ENCODE measurements around the gene SPACA1.
A peak's percentile ranks its signal among the peaks of the same experiment; 100 is the strongest.

SPACA1 gene

DNA sequence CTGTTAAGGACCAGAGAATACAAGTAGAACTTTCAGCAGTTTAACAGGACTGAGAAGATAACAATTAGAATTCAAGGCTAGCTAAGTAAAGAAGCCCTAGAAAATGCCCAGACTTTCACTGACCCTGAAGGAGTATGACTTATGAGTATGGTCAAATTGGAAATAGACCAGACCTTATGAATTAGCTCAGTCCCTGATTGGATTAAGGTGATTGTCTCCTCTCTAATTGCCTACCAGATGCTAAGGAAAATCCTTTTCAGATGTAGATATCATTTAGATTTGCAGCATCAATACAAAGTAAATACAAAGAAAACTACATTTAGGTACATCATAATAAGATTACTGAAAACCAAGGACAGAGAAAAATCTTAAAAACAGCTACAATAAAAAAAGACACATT is 59.6 kb downstream of the SPACA1 start:
- DNase-seq: peak; percentile 24 to 63

DNA sequence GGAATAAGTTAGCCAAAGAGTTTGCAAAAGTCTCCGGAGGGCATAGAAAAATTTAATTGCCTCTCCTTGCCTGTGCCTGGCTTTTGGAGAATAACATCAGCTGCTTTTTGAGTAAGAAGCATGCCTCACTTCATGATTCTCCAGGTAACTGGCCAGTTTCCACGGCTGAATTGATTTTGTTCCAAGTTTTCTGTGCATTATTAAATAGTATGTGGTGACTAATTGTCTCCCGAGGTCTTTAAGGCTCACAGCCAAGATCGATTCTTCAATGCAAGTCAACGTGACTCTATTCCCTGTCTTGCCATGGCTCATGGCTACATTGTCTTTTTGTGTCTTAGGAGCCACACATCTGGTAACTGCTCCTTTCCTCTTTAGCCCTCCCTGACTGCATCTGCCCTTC is 64.3 kb downstream of the SPACA1 start:
- no peak for DNase-seq

DNA sequence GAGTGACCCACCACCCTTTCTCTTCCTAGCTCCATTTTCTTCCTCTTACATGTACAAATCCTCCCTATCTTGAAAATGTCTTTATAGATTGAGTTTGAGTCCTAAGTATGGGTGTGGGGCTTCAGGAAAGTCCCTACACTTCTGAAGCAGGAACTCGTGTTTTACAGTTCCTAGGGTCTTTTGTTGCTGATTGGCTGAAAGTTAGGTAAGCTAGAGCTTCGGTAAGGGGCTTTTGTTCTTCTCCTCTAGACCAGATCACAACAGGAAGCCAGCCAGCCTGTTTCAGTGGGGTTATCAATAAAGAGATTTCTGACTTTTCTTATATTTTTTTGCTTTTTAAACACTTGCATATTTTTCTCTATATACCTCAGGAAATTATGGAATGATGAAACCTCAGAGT is 67.2 kb downstream of the SPACA1 start:
- no peak for DNase-seq

DNA sequence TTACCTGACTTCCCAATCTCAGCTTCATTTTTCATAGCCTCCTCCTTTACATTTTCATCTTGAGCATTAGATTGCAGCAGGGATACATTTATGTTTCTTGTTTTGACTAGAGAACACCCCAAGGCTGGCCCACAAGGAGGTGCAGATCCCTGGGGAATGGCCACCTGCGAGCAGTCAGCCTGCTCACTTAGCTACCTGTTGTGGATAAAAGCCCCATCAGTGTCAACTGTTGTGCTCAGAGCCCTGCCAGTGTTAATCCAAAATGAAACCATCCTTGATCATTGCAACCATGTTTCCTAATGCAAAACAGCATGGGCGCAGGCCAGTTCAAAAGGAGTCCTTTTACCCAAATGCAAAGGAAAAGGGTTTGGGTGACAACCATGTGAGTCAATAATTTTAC is 67.7 kb downstream of the SPACA1 start:
- no peak for DNase-seq

DNA sequence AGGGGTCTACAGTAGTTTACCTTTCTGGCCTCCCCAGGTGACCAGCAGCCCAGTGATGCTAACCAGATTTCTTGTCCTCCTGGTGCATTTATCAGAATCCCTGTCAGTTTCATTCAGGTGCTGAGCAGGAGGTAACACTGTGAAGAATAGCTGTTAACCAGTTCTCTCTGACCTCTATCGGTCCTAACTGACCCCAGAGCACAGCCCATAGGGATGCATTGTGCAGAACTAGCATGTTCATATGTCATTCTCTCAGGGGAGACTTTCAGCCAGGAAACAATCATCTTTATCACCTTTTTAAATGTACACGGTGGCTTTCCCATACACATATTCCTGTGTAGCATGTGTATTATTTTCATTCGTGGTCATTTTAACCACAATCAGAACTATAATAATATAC is 68.6 kb downstream of the SPACA1 start:
- DNase-seq: no peak

Data from NCI-H524 (cell line).